Measurements from ENCODE around the gene HTRA3. TPM values are rescaled to one million over a fixed set of nuclear protein-coding genes. Genes with fewer than 3 reads are reported as not detected.

Gene HTRA3
- total RNA-seq, 1 experiment from 2014 or later = 0.64 TPM

- no TSS peak for BruUV-seq (replicated peaks)
- ChIA-PET CTCF (no interaction called here), POLR2A (ENCODE audit: low non-redundant PET) (no interaction called here)
- no peaks in the 10 kb centered on the region for H3K4me1 ChIP-seq (ENCODE audit: insufficient read depth, low read length, poor library complexity, severe bottlenecking)
- DNase-seq (ENCODE audit: low spot score) = no peak
- H3K36me3 ChIP-seq (ENCODE audit: insufficient read depth, low read length, poor library complexity, severe bottlenecking) = no peaks in the 10 kb centered on the region
- H3K27ac ChIP-seq (ENCODE audit: low read depth, low read length, poor library complexity, severe bottlenecking) = no peak overlapping the region
- H3K4me3 ChIP-seq (ENCODE audit: low read depth, low read length, poor library complexity, severe bottlenecking) = no peak overlapping the region
- peaks cover 7% of the 10 kb centered on the region for H3K27me3 ChIP-seq (replicated peaks; ENCODE audit: insufficient read depth, low read depth, low read length, poor library complexity)
- no peak for TF ChIP-seq EZH2 (IDR thresholded peaks at IDR 0.05; ENCODE audit: borderline replicate concordance, low read depth, low read length, poor library complexity, severe bottlenecking)
- TF ChIP-seq CTCF (conservative IDR thresholded peaks at IDR 0.05; ENCODE audit: low read depth, low read length) = no peak
- intact Hi-C loops (cut with micrococcal nuclease; ENCODE audit: unreplicated experiment) = no loop called here
- H3K9me3 ChIP-seq (ENCODE audit: low read depth, low read length, poor library complexity, severe bottlenecking) = no peaks in the 10 kb centered on the region
Observed at GRCh38 chr4:8350841-8351461, 81.4 kb downstream of the HTRA3 start.

DNA sequence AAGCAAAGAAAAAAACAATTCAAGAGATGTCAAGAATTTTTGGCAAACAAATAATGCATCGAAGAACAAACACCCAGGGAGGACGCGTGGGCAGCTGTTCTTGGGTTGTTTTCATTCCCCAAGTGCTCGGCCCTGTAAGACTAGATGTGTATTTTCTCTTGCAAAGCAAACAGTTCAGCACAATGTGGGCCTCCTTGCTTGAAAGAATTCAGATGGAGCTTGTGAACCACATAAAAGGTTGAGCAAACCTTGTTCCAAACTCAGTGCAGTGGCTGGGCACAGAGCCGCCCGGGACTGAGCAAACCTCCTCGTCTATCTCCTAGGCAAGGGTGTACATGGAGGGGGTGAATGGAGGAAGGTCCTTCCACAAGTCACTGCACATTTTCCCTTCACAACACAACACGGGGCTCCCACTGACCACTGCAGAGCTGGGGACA lies 82.4 kb downstream of the HTRA3 start:
- Histone ChIP-seq H3K36me3 (ENCODE audit: insufficient read depth, low read length, poor library complexity, severe bottlenecking) (no peaks in the 10 kb centered on the region), H3K4me3 (ENCODE audit: low read depth, low read length, poor library complexity, severe bottlenecking) (no peak overlapping the region), H3K9me3 (ENCODE audit: low read depth, low read length, poor library complexity, severe bottlenecking) (no peaks in the 10 kb centered on the region), H3K27me3 (replicated peaks; ENCODE audit: insufficient read depth, low read depth, low read length, poor library complexity) (peaks cover 5% of the 10 kb centered on the region), H3K4me1 (ENCODE audit: insufficient read depth, low read length, poor library complexity, severe bottlenecking) (no peaks in the 10 kb centered on the region), H3K27ac (ENCODE audit: low read depth, low read length, poor library complexity, severe bottlenecking) (no peak overlapping the region)
- intact Hi-C loops (cut with micrococcal nuclease; ENCODE audit: unreplicated experiment) = no loop called here
- CTCF ChIA-PET = no interaction called here
- no peak for TF ChIP-seq EZH2 (IDR thresholded peaks at IDR 0.05; ENCODE audit: borderline replicate concordance, low read depth, low read length, poor library complexity, severe bottlenecking)
- TF ChIP-seq CTCF (conservative IDR thresholded peaks at IDR 0.05; ENCODE audit: low read depth, low read length) = no peak
- BruUV-seq (replicated peaks) = no TSS peak
- POLR2A ChIA-PET (ENCODE audit: low non-redundant PET) = no interaction called here
- no peak for DNase-seq (ENCODE audit: low spot score)

DNA sequence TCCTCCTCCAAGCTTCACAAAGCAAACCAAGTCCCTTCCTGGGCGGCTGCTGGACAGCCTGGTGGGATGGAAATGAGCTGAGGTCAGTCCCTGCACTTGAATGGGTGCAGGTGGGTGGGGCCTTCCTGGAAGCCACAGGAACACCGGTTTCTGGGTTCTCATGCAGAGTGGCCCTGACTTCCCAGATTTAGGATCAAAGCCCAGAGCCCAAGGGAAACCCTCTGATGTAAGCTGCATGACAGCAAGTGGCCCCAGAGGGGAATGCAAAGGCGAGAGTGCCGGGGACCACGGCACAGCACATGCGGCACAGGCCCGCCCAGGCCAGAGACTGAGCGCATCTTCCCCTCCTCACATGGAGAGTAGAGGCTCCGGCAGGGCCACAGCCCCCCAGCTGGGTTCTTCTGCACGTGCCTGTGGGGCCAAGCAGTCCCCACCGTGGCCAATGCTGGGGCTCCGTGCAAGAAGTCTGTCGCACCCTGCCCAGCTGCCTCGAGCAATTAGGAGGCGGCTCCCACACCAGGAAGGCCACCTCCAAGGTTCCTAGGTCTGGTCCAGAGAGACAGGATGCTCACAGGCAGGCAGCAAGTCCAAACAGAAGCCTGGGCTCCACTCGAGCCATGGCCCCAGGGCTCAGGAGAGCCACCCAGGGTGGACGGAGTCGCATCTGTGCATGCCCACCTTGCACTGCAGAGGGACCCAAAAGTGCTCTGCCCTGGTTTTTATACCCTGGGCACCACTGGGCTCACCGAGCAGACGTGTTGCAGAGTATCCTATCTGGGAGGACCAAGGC lies 83.0 kb downstream of the HTRA3 start:
- H3K4me1 ChIP-seq (ENCODE audit: insufficient read depth, low read length, poor library complexity, severe bottlenecking) = no peaks in the 10 kb centered on the region
- intact Hi-C loops (cut with micrococcal nuclease; ENCODE audit: unreplicated experiment) = no loop called here
- TF ChIP-seq EZH2 (IDR thresholded peaks at IDR 0.05; ENCODE audit: borderline replicate concordance, low read depth, low read length, poor library complexity, severe bottlenecking) (no peak), CTCF (conservative IDR thresholded peaks at IDR 0.05; ENCODE audit: low read depth, low read length) (no peak)
- ChIA-PET POLR2A (ENCODE audit: low non-redundant PET) (no interaction called here), CTCF (no interaction called here)
- H3K4me3 ChIP-seq (ENCODE audit: low read depth, low read length, poor library complexity, severe bottlenecking) = no peak overlapping the region
- H3K36me3 ChIP-seq (ENCODE audit: insufficient read depth, low read length, poor library complexity, severe bottlenecking) = no peaks in the 10 kb centered on the region
- no TSS peak for BruUV-seq (replicated peaks)
- peaks cover 1% of the 10 kb centered on the region for H3K27me3 ChIP-seq (replicated peaks; ENCODE audit: insufficient read depth, low read depth, low read length, poor library complexity)
- no peak overlapping the region for H3K27ac ChIP-seq (ENCODE audit: low read depth, low read length, poor library complexity, severe bottlenecking)
- H3K9me3 ChIP-seq (ENCODE audit: low read depth, low read length, poor library complexity, severe bottlenecking) = no peaks in the 10 kb centered on the region
- no peak for DNase-seq (ENCODE audit: low spot score)
